Endothelial cell of umbilical vein (primary cell): ENCODE measurements around the gene TDRKH. TPM values are rescaled to one million over a fixed set of nuclear protein-coding genes. Genes with fewer than 3 reads are reported as not detected.

Experiments
- BruUV-seq: library from RNA; stranded (reverse); fragments of 400-500 nt; replicated peaks from 2 replicates; lab custom pipeline; 2021; lab: Mats Ljungman, UMichigan
- CTCF ChIA-PET: fragments of 300-600, 350-600 bp; sonication (Branson Sonifier 250); formaldehyde crosslinking; loops from one replicate; lab custom pipeline; 2021; ENCODE audit warnings: antibody characterized with exemption, inconsistent platforms; lab: Charles Lee
- POLR2A ChIA-PET: fragments of 300-600, 350-600 bp; sonication (Branson Sonifier 250); formaldehyde crosslinking; loops from one replicate; lab custom pipeline; 2021; ENCODE audit warnings: antibody characterized with exemption, inconsistent platforms; lab: Charles Lee
- DNase-seq: peaks from one replicate; pipeline ENCODE4 v3.0.0-alpha.2; 2011; ENCODE audit warnings: low read depth, low spot score
- FAIRE-seq: peaks from 2 replicates; lab custom pipeline; 2011; peaks lifted over from hg19 to GRCh38; lab: Jason Lieb, UNC
- H2AFZ ChIP-seq: 2 replicates; pipeline ENCODE4 v1.6.0; 2012; ENCODE audit warnings: low read depth, low read length, control low read depth, inconsistent platforms
- H3K27ac ChIP-seq: 2 replicates; pipeline ENCODE4 v1.5.1; 2011; ENCODE audit warnings: low read depth, mild to moderate bottlenecking, control low read depth, low read length, moderate library complexity; ENCODE audit not compliant: insufficient read depth
- H3K27me3 ChIP-seq, 2 experiments: 2 replicates each; pipeline versions ENCODE4 v1.6.0 to v1.6.1; 2011; ENCODE audit warnings: low read length in 2 of 2, mixed read lengths in 1 of 2; ENCODE audit not compliant: control insufficient read depth in 2 of 2, insufficient read depth in 2 of 2
- H3K36me3 ChIP-seq, 2 experiments: 2 replicates in 1 of 2; 3 replicates in 1 of 2; pipeline ENCODE4 v1.5.1; 2011; ENCODE audit warnings: low read length in 2 of 2, mild to moderate bottlenecking in 1 of 2, moderate library complexity in 1 of 2; ENCODE audit not compliant: control insufficient read depth in 2 of 2, insufficient read depth in 2 of 2; ENCODE audit errors: extremely low read depth in 1 of 2
- H3K4me1 ChIP-seq: 3 replicates; pipeline ENCODE4 v1.5.1; 2011; ENCODE audit warnings: mild to moderate bottlenecking, low read length; ENCODE audit not compliant: control insufficient read depth, insufficient read depth; ENCODE audit errors: extremely low read depth
- H3K4me2 ChIP-seq: 2 replicates; pipeline ENCODE4 v1.6.1; 2011; ENCODE audit warnings: low read length, control low read depth, mixed read lengths; ENCODE audit not compliant: insufficient read depth
- H3K4me3 ChIP-seq, 3 experiments: fragments of 200-600 bp in 1 of 3; sonication (generic), shearing (Covaris generic) in 1 of 3; replicated peaks in 1 of 3; 2 replicates each; pipeline ENCODE4 v1.5.1; 2011 to 2016; ENCODE audit warnings: control low read depth in 3 of 3, low read length in 3 of 3, mild to moderate bottlenecking in 2 of 3, inconsistent platforms in 1 of 3, low read depth in 1 of 3, moderate library complexity in 1 of 3; ENCODE audit not compliant: insufficient read depth in 1 of 3
- H3K79me2 ChIP-seq: 2 replicates; pipeline ENCODE4 v1.6.0; 2012; ENCODE audit warnings: low read length, inconsistent platforms; ENCODE audit not compliant: control insufficient read depth, insufficient read depth
- H3K9ac ChIP-seq: replicated peaks from 2 replicates; pipeline ENCODE3; 2011; ENCODE audit warnings: low read length, control low read depth; ENCODE audit not compliant: insufficient read depth; ENCODE audit errors: extremely low read depth
- H3K9me1 ChIP-seq: replicated peaks from 3 replicates; pipeline ENCODE4 v1.6.0; 2011; ENCODE audit warnings: mild to moderate bottlenecking, low read length; ENCODE audit not compliant: control insufficient read depth, insufficient read depth; ENCODE audit errors: extremely low read depth
- H3K9me3 ChIP-seq: replicated peaks from 2 replicates; pipeline ENCODE4 v1.5.1; 2012; ENCODE audit warnings: low read length, inconsistent platforms; ENCODE audit not compliant: control insufficient read depth, insufficient read depth
- H4K20me1 ChIP-seq: replicated peaks from 2 replicates; pipeline ENCODE3; 2011; ENCODE audit warnings: mild to moderate bottlenecking, low read length; ENCODE audit not compliant: control insufficient read depth, insufficient read depth; ENCODE audit errors: extremely low read depth
- CTCF ChIP-seq, 2 donors: IDR thresholded peaks; 1 replicate in 1 of 2; 2 replicates in 1 of 2; pipeline ENCODE4 v1.5.1; 2011; ENCODE audit warnings: low read length in 2 of 2, mild to moderate bottlenecking in 2 of 2, moderate library complexity in 2 of 2, control low read depth in 1 of 2, inconsistent platforms in 1 of 2, low read depth in 1 of 2; ENCODE audit not compliant: insufficient read depth in 1 of 2; ENCODE audit errors: extremely low read depth in 1 of 2
- EZH2 ChIP-seq: IDR thresholded peaks from 2 replicates; pipeline ENCODE4 v1.6.1; 2012; ENCODE audit warnings: borderline replicate concordance, low read depth, mild to moderate bottlenecking, moderate library complexity, low read length, inconsistent platforms; ENCODE audit not compliant: severe bottlenecking
- FOS ChIP-seq: IDR thresholded peaks from 2 replicates; pipeline ENCODE4 v1.6.1; 2011; ENCODE audit warnings: mild to moderate bottlenecking, low read length, moderate library complexity, borderline replicate concordance; ENCODE audit not compliant: insufficient read depth
- GATA2 ChIP-seq: IDR thresholded peaks from 2 replicates; pipeline ENCODE4 v1.7.0; 2011; ENCODE audit warnings: low read depth, mild to moderate bottlenecking, moderate library complexity, mixed read lengths, low read length; ENCODE audit not compliant: insufficient read length, insufficient read depth
- JUN ChIP-seq: IDR thresholded peaks from 2 replicates; pipeline ENCODE4 v1.6.1; 2011; ENCODE audit warnings: borderline replicate concordance, low read depth; ENCODE audit not compliant: insufficient read length, insufficient read depth
- MAX ChIP-seq: IDR thresholded peaks from 2 replicates; pipeline ENCODE4 v1.6.1; 2011; ENCODE audit not compliant: insufficient read depth, insufficient read length
- MYC ChIP-seq: IDR thresholded peaks from one replicate; pipeline ENCODE4 v1.6.1; 2011; ENCODE audit warnings: mild to moderate bottlenecking, low read depth, low read length
- POLR2A ChIP-seq: IDR thresholded peaks from 2 replicates; pipeline ENCODE4 v1.6.1; 2012; ENCODE audit warnings: low read depth, mild to moderate bottlenecking, control low read depth, low read length
- POLR2AphosphoS5 ChIP-seq: IDR thresholded peaks from 2 replicates; pipeline ENCODE4 v1.6.1; 2012; ENCODE audit warnings: low read depth, mild to moderate bottlenecking, control low read depth, low read length, moderate library complexity; ENCODE audit not compliant: insufficient read depth
- dilution Hi-C: fragments of 300-500 bp; cut with MboI; formaldehyde crosslinking; loops from one replicate; pipeline ENCODE4 v1.15.0; 2019; ENCODE audit warnings: low sequenced_read_pairs; ENCODE audit not compliant: extremely low pct_ligation_motif_present
- intact Hi-C: fragments of 100-400 bp; cut with micrococcal nuclease; formaldehyde crosslinking; loops from one replicate; pipeline ENCODE4 v1.10.0; 2022
- polyA plus RNA-seq, 4 experiments: library from polyadenylated mRNA; depleted of rRNA in 3 of 4; stranded (reverse) in 3 of 4; unstranded in 1 of 4; fragments of >200 nt; gene quantifications; 2 replicates each; pipeline versions ENCODE4 v1.2.1 to v1.2.3, GENCODE V29; 2011 to 2012; ENCODE audit warnings: missing spikeins in 1 of 4
- total RNA-seq: library from RNA; stranded (reverse); gene quantifications from 2 replicates; pipeline ENCODE4 v1.2.3, GENCODE V29; 2021

TDRKH gene
- total and polyA plus RNA-seq, 2 donors (not counting 3 experiments of a cell fraction or from before 2014, with no cell fraction given) = 3.9 to 9.6 TPM

DNA sequence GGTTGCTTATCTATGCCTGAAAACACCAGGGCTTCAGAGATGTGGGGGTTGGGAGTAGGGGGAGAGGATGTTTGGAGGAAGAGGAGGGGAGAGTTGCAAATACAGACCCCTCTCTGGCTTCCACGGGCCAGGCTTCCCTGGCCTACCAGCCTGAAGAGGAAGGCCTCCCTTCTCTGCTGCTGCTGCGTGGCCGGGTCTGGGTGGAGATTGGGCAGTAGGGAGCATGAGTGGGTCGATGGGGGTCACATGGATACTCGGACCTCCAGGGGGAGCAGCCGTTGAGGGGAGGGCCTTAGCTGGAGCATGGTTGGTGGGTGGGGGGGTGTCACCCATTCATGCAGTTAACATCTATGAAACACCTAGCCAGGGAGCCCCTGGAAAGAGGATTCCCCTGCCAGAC lies 39.8 kb upstream of the TDRKH start:
- Histone ChIP-seq H3K4me2 (no peak overlapping the region), H3K9ac (no peak overlapping the region), H3K9me1 (no peaks in the 10 kb centered on the region), H3K27ac (no peak overlapping the region), H3K4me1 (peaks cover 11% of the 10 kb centered on the region), H3K9me3 (no peaks in the 10 kb centered on the region), H3K36me3 (no peaks in the 10 kb centered on the region), H4K20me1 (no peaks in the 10 kb centered on the region), H3K79me2 (no peaks in the 10 kb centered on the region), H3K4me3 (no peak overlapping the region), H3K27me3 (no peaks in the 10 kb centered on the region), H2AFZ (no peak overlapping the region)
- TF ChIP-seq EZH2 (no peak), FOS (no peak), GATA2 (no peak), CTCF (IDR thresholded peaks at IDR 0.05; ENCODE audit: extremely low read depth in 1 of 2, insufficient read depth in 1 of 2, low read depth in 1 of 2, low read length in 2 of 2) (no peak), MYC (no peak), MAX (no peak), JUN (no peak), POLR2AphosphoS5 (no peak), POLR2A (no peak)
- FAIRE-seq = no peak
- BruUV-seq = no TSS peak
- ChIA-PET CTCF (no interaction called here), POLR2A (no interaction called here)
- intact Hi-C loops = no loop called here
- no peak for DNase-seq
- dilution Hi-C loops = no loop called here
